GM12878 (cell line): ENCODE measurements around the gene TOX2. TPM values are rescaled to one million over a fixed set of nuclear protein-coding genes. Genes with fewer than 3 reads are reported as not detected.

Source experiments
- ATAC-seq: fragments of 200-7000 bp; cut with Tn5 transposase; 3 replicates; pipeline ENCODE4 v1.9.1; 2020; ENCODE audit warnings: mild to moderate bottlenecking, moderate library complexity
- BruUV-seq: library from RNA; stranded (reverse); fragments of 400-500 nt; replicated peaks from 2 replicates; lab custom pipeline; 2021; lab: Mats Ljungman, UMichigan
- CTCF ChIA-PET: fragments of 300-600 bp; sonication (Branson Sonifier 250); formaldehyde crosslinking; extraction: SDS; loops from one replicate; lab custom pipeline; 2021; ENCODE audit warnings: inconsistent platforms; lab: Yijun Ruan, JAX
- POLR2A ChIA-PET: fragments of 350-600 bp; formaldehyde crosslinking; extraction: SDS; loops from one replicate; lab custom pipeline; 2021; ENCODE audit warnings: inconsistent platforms; lab: Charles Lee
- RAD21 ChIA-PET: fragments of 300-600 bp; sonication (Branson Sonifier 250); formaldehyde crosslinking; loops from one replicate; lab custom pipeline; 2023; ENCODE audit warnings: antibody characterized with exemption; ENCODE audit not compliant: unreplicated experiment; lab: Charles Lee
- SMC1A ChIA-PET: fragments of 300-600 bp; sonication (Branson Sonifier 250); formaldehyde crosslinking; loops from one replicate; lab custom pipeline; 2023; ENCODE audit not compliant: unreplicated experiment, uncharacterized antibody; lab: Charles Lee
- DNase-seq: peaks from one replicate; pipeline ENCODE4 v3.0.0-alpha.2; 2011; ENCODE audit warnings: low read depth, low spot score
- FAIRE-seq: peaks from 3 replicates; lab custom pipeline; 2011; peaks lifted over from hg19 to GRCh38; lab: Jason Lieb, UNC
- H2AFZ ChIP-seq: 2 replicates; pipeline ENCODE4 v1.6.0; 2011; ENCODE audit warnings: low read depth, low read length, control low read depth; ENCODE audit not compliant: control insufficient read depth
- H3K27ac ChIP-seq: 2 replicates; pipeline ENCODE4 v1.5.1; 2011; ENCODE audit warnings: control low read depth; ENCODE audit not compliant: control insufficient read depth, insufficient read depth
- H3K27me3 ChIP-seq, 2 experiments: replicated peaks in 1 of 2; 2 replicates each; pipeline versions ENCODE4 v1.6.0 to v1.6.1; 2011; ENCODE audit warnings: low read length in 1 of 2; ENCODE audit not compliant: control insufficient read depth in 2 of 2, insufficient read depth in 2 of 2
- H3K36me3 ChIP-seq, 2 experiments: 2 replicates each; pipeline ENCODE4 v1.5.1; 2011; ENCODE audit warnings: low read length in 1 of 2; ENCODE audit not compliant: control insufficient read depth in 2 of 2, insufficient read depth in 2 of 2
- H3K4me1 ChIP-seq: 2 replicates; pipeline ENCODE4 v1.6.1; 2011; ENCODE audit warnings: mild to moderate bottlenecking, low read length, moderate library complexity, mixed read lengths; ENCODE audit not compliant: control insufficient read depth, insufficient read depth
- H3K4me2 ChIP-seq: 2 replicates; pipeline ENCODE4 v1.6.0; 2011; ENCODE audit warnings: control low read depth; ENCODE audit not compliant: control insufficient read depth, insufficient read depth
- H3K4me3 ChIP-seq: fragments of 200-600 bp; sonication (generic); 2 replicates; pipeline ENCODE4 v1.5.1; 2016
- H3K79me2 ChIP-seq: 2 replicates; pipeline ENCODE4 v1.6.0; 2011; ENCODE audit warnings: low read length; ENCODE audit not compliant: control insufficient read depth, insufficient read depth
- H3K9ac ChIP-seq: 2 replicates; pipeline ENCODE4 v1.8.0; 2011; ENCODE audit warnings: low read length, control low read depth, mixed read lengths; ENCODE audit not compliant: control insufficient read depth, insufficient read depth
- H3K9me3 ChIP-seq: replicated peaks from 3 replicates; pipeline ENCODE4 v1.5.1; 2011; ENCODE audit warnings: mild to moderate bottlenecking, low read length; ENCODE audit not compliant: control insufficient read depth, insufficient read depth
- H4K20me1 ChIP-seq: 2 replicates; pipeline ENCODE4 v1.6.0; 2011; ENCODE audit not compliant: control insufficient read depth, insufficient read depth
- CBX3 ChIP-seq: fragments of 200-600 bp; sonication (generic); IDR thresholded peaks from 2 replicates; pipeline ENCODE4 v1.6.1; 2016; ENCODE audit warnings: low read depth, borderline replicate concordance
- CHD1 ChIP-seq: IDR thresholded peaks from 2 replicates; pipeline ENCODE4 v1.6.1; 2012; ENCODE audit warnings: low read depth, low read length, improper control_type of control experiment
- HDAC6 ChIP-seq: fragments of 200-600 bp; sonication (generic); IDR thresholded peaks from one replicate; pipeline ENCODE4 v1.8.0; 2017; ENCODE audit warnings: antibody characterized with exemption; ENCODE audit not compliant: unreplicated experiment
- SPI1 ChIP-seq: IDR thresholded peaks from 2 replicates; pipeline ENCODE4 v1.6.1; 2011; ENCODE audit warnings: low read depth, mild to moderate bottlenecking, low read length, moderate library complexity, borderline replicate concordance; ENCODE audit not compliant: insufficient read depth
- SUZ12 ChIP-seq: fragments of 200-600 bp; sonication (generic); IDR thresholded peaks from one replicate; pipeline ENCODE4 v1.6.1; 2018; ENCODE audit warnings: antibody characterized with exemption, mild to moderate bottlenecking; ENCODE audit not compliant: unreplicated experiment
- ZNF274 ChIP-seq: IDR thresholded peaks from one replicate; pipeline ENCODE4 v1.8.0; 2011; ENCODE audit not compliant: insufficient read length, insufficient read depth
- WGBS: methylation state at CpG from one replicate; pipeline ENCODE4 v1.1.6; 2016; ENCODE audit warnings: low lambda C conversion rate; ENCODE audit not compliant: insufficient replicate concordance, insufficient coverage; ENCODE audit errors: missing lambda C conversion rate; 5-methylcytosine and 5-hydroxymethylcytosine counted together
- in situ Hi-C: fragments of 300-500 bp; cut with MboI; formaldehyde crosslinking; loops from 9 replicates; pipeline ENCODE4 v1.14.3; 2018; ENCODE audit warnings: mixed read lengths
- intact Hi-C: fragments of 100-400 bp; cut with micrococcal nuclease; formaldehyde crosslinking; loops from one replicate; pipeline ENCODE4 v1.14.2; 2022; ENCODE audit not compliant: unreplicated experiment
- polyA plus RNA-seq, 11 experiments: library from polyadenylated mRNA; depleted of rRNA in 4 of 11; unstranded in 6 of 11; stranded (reverse) in 5 of 11; fragments of >200 nt; fragmentation: Nextera tagmentation in 4 of 11; fragmentation: Illumina TruSeq in 1 of 11; extraction: Ambion mirVana in 4 of 11; extraction: Trizol in 1 of 11; gene quantifications; 1 replicate in 1 of 11; 2 replicates in 10 of 11; pipeline versions ENCODE4 v1.2.1 to v1.2.3, GENCODE V29; 2011 to 2016; ENCODE audit warnings: inconsistent platforms in 2 of 11, missing spikeins in 2 of 11, low read depth in 1 of 11
- total RNA-seq, 4 experiments: library from RNA; depleted of rRNA in 3 of 4; stranded (reverse); fragments of >200 nt in 3 of 4; fragmentation: Illumina TruSeq in 1 of 4; extraction: Trizol in 1 of 4; gene quantifications; 2 replicates each; pipeline versions ENCODE4 v1.2.1 to v1.2.3, GENCODE V29; 2013 to 2021
- TF ChIP-seq, protein P1 (sequence below): fragments of 450-650 bp; formaldehyde crosslinking; IDR thresholded peaks from 2 replicates; pipeline ENCODE4 v1.5.0; 2022; ENCODE audit warnings: mild to moderate bottlenecking, missing genetic modification characterization
- TF ChIP-seq, protein P2 (sequence below): IDR thresholded peaks from 2 replicates; pipeline ENCODE4 v1.6.1; 2012; ENCODE audit warnings: mild to moderate bottlenecking, low read depth, low read length
- TF ChIP-seq, protein P3 (sequence below): IDR thresholded peaks from 2 replicates; pipeline ENCODE4 v1.6.1; 2011; ENCODE audit warnings: borderline replicate concordance, low read depth, mild to moderate bottlenecking, moderate library complexity, mixed read lengths, low read length; ENCODE audit not compliant: insufficient read depth; ENCODE audit errors: extremely low read length
- TF ChIP-seq, protein P4 (sequence below): IDR thresholded peaks from 2 replicates; pipeline ENCODE4 v1.6.1; 2011; ENCODE audit warnings: borderline replicate concordance, low read depth, mild to moderate bottlenecking, moderate library complexity, low read length; ENCODE audit not compliant: insufficient read depth, poor library complexity, severe bottlenecking

The TOX2 gene
- total and polyA plus RNA-seq, 10 of the 15 experiments (the other 5 are each of a cell fraction or from before 2014, with no cell fraction given), result 2.6 to 40.5 (median 7.9) TPM

DNA sequence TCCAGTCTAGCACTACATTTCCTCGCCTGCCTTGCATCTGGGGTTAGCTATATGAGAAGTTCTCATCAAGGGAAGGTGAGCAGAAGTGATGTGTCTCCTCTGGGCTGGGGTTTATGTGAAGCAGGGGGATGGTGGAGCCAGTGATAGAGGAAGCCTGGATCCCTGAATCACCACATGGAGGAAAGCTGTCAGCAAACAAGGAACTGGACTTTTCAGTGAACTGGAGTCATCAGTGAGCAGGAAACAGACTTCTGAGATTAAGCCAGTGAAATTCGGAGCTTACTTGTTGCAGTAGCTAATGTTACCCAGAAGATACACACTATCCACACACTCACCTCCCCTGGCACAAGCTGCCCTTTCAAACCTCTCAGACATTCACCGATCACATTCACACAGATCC lies 13.4 kb upstream of the TOX2 start:
- Histone ChIP-seq H3K9ac (no peak overlapping the region), H3K79me2 (no peaks in the 10 kb centered on the region), H2AFZ (no peak overlapping the region), H3K27me3 (no peaks in the 10 kb centered on the region), H3K36me3 (no peaks in the 10 kb centered on the region), H3K4me3 (no peak overlapping the region), H3K4me2 (no peak overlapping the region), H3K9me3 (no peaks in the 10 kb centered on the region; the same call in 2 of the 3 replicates), H3K27ac (no peak overlapping the region), H4K20me1 (no peaks in the 10 kb centered on the region), H3K4me1 (no peaks in the 10 kb centered on the region)
- FAIRE-seq, result no peak
- 95% methylated on average over 3 of the region's 3 CpGs for WGBS
- ATAC-seq, result no peak
- intact Hi-C loops, result no loop called here
- no peak for DNase-seq
- ChIA-PET SMC1A (interaction anchor here (1.1 to 1.3 kb wide), 2 partner anchors 49 to 62 kb away, joined by 3 read pairs; no protein-coding TSS in a partner anchor), POLR2A (no interaction called here), RAD21 (no interaction called here), CTCF (interaction anchor here (1.3 to 1.7 kb wide), 2 partner anchors 8 to 363 kb away, joined by 3 to 4 read pairs; no protein-coding TSS in a partner anchor)
- in situ Hi-C loops, result no loop called here
- no peak for TF ChIP-seq CBX3
- TF ChIP-seq SUZ12, result no peak
- no peak for TF ChIP-seq ZNF274
- TF ChIP-seq, protein P1, sequence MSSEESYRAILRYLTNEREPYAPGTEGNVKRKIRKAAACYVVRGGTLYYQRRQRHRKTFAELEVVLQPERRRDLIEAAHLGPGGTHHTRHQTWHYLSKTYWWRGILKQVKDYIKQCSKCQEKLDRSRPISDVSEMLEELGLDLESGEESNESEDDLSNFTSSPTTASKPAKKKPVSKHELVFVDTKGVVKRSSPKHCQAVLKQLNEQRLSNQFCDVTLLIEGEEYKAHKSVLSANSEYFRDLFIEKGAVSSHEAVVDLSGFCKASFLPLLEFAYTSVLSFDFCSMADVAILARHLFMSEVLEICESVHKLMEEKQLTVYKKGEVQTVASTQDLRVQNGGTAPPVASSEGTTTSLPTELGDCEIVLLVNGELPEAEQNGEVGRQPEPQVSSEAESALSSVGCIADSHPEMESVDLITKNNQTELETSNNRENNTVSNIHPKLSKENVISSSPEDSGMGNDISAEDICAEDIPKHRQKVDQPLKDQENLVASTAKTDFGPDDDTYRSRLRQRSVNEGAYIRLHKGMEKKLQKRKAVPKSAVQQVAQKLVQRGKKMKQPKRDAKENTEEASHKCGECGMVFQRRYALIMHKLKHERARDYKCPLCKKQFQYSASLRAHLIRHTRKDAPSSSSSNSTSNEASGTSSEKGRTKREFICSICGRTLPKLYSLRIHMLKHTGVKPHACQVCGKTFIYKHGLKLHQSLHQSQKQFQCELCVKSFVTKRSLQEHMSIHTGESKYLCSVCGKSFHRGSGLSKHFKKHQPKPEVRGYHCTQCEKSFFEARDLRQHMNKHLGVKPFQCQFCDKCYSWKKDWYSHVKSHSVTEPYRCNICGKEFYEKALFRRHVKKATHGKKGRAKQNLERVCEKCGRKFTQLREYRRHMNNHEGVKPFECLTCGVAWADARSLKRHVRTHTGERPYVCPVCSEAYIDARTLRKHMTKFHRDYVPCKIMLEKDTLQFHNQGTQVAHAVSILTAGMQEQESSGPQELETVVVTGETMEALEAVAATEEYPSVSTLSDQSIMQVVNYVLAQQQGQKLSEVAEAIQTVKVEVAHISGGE (CRISPR knock-in tag), result no peak
- TF ChIP-seq, protein P2, sequence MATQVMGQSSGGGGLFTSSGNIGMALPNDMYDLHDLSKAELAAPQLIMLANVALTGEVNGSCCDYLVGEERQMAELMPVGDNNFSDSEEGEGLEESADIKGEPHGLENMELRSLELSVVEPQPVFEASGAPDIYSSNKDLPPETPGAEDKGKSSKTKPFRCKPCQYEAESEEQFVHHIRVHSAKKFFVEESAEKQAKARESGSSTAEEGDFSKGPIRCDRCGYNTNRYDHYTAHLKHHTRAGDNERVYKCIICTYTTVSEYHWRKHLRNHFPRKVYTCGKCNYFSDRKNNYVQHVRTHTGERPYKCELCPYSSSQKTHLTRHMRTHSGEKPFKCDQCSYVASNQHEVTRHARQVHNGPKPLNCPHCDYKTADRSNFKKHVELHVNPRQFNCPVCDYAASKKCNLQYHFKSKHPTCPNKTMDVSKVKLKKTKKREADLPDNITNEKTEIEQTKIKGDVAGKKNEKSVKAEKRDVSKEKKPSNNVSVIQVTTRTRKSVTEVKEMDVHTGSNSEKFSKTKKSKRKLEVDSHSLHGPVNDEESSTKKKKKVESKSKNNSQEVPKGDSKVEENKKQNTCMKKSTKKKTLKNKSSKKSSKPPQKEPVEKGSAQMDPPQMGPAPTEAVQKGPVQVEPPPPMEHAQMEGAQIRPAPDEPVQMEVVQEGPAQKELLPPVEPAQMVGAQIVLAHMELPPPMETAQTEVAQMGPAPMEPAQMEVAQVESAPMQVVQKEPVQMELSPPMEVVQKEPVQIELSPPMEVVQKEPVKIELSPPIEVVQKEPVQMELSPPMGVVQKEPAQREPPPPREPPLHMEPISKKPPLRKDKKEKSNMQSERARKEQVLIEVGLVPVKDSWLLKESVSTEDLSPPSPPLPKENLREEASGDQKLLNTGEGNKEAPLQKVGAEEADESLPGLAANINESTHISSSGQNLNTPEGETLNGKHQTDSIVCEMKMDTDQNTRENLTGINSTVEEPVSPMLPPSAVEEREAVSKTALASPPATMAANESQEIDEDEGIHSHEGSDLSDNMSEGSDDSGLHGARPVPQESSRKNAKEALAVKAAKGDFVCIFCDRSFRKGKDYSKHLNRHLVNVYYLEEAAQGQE, result no peak
- TF ChIP-seq CHD1, result no peak
- TF ChIP-seq HDAC6, result no peak
- TF ChIP-seq, protein P3, sequence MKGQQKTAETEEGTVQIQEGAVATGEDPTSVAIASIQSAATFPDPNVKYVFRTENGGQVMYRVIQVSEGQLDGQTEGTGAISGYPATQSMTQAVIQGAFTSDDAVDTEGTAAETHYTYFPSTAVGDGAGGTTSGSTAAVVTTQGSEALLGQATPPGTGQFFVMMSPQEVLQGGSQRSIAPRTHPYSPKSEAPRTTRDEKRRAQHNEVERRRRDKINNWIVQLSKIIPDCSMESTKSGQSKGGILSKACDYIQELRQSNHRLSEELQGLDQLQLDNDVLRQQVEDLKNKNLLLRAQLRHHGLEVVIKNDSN, result no peak
- no peak for TF ChIP-seq SPI1
- TF ChIP-seq, protein P4, sequence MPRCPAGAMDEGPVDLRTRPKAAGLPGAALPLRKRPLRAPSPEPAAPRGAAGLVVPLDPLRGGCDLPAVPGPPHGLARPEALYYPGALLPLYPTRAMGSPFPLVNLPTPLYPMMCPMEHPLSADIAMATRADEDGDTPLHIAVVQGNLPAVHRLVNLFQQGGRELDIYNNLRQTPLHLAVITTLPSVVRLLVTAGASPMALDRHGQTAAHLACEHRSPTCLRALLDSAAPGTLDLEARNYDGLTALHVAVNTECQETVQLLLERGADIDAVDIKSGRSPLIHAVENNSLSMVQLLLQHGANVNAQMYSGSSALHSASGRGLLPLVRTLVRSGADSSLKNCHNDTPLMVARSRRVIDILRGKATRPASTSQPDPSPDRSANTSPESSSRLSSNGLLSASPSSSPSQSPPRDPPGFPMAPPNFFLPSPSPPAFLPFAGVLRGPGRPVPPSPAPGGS, result no peak
- no TSS peak for BruUV-seq
